Measurements from ENCODE around the gene GP2.

DNA sequence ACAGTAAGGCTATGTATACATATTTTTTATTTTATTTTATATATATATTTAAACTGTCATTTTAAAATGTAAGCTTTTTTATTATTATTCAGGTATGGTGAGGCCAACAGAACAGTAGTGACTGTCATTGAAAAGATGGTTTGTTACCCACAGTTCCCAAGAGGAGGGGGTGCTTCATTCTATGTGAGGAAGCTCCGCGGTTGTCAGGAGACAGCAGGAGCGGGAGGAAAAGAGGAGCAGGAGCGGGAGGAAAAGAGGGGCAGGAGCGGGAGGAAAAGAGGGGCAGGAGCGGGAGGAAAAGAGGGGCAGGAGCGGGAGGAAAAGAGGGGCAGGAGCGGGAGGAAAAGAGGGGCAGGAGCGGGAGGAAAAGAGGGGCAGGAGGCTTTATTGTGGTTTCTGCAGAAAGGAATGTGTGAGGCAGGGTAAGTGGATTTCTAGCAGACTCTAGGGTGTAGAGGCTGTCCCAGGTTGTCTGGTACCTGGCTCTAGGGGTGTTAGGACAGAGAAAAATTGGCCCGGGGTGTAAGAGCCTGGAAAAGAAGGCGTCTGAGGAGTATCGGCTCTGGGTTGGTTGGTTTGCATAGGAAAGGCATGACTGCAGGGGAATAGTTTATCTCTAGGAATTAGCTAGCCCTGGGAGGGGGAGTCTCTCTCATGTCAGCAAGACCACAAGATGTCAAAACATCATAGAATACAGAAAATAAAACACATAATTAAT is 64.0 kb downstream of the GP2 start:
- no peak for TF ChIP-seq TAF1 (conservative IDR thresholded peaks at IDR 0.05)
- TF ChIP-seq RXRA (IDR thresholded peaks at IDR 0.05): no peak
- TF ChIP-seq RAD21 (IDR thresholded peaks at IDR 0.05): no peak
- TF ChIP-seq, protein P1, sequence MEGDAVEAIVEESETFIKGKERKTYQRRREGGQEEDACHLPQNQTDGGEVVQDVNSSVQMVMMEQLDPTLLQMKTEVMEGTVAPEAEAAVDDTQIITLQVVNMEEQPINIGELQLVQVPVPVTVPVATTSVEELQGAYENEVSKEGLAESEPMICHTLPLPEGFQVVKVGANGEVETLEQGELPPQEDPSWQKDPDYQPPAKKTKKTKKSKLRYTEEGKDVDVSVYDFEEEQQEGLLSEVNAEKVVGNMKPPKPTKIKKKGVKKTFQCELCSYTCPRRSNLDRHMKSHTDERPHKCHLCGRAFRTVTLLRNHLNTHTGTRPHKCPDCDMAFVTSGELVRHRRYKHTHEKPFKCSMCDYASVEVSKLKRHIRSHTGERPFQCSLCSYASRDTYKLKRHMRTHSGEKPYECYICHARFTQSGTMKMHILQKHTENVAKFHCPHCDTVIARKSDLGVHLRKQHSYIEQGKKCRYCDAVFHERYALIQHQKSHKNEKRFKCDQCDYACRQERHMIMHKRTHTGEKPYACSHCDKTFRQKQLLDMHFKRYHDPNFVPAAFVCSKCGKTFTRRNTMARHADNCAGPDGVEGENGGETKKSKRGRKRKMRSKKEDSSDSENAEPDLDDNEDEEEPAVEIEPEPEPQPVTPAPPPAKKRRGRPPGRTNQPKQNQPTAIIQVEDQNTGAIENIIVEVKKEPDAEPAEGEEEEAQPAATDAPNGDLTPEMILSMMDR (IDR thresholded peaks at IDR 0.05; ENCODE audit: low read depth, low read length, missing input control): no peak
- no peak for TF ChIP-seq GABPA (IDR thresholded peaks at IDR 0.05 in 1 of 2, conservative IDR thresholded peaks at IDR 0.05 in 1 of 2)
- TF ChIP-seq YY1 (IDR thresholded peaks at IDR 0.05): no peak
- TF ChIP-seq, protein P2, sequence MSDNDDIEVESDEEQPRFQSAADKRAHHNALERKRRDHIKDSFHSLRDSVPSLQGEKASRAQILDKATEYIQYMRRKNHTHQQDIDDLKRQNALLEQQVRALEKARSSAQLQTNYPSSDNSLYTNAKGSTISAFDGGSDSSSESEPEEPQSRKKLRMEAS (IDR thresholded peaks at IDR 0.05): no peak
- TF ChIP-seq HNF4G (IDR thresholded peaks at IDR 0.05): no peak
- no peak for TF ChIP-seq EGR1 (IDR thresholded peaks at IDR 0.05; ENCODE audit: low read depth in 2 of 2)
- TF ChIP-seq, protein P3, sequence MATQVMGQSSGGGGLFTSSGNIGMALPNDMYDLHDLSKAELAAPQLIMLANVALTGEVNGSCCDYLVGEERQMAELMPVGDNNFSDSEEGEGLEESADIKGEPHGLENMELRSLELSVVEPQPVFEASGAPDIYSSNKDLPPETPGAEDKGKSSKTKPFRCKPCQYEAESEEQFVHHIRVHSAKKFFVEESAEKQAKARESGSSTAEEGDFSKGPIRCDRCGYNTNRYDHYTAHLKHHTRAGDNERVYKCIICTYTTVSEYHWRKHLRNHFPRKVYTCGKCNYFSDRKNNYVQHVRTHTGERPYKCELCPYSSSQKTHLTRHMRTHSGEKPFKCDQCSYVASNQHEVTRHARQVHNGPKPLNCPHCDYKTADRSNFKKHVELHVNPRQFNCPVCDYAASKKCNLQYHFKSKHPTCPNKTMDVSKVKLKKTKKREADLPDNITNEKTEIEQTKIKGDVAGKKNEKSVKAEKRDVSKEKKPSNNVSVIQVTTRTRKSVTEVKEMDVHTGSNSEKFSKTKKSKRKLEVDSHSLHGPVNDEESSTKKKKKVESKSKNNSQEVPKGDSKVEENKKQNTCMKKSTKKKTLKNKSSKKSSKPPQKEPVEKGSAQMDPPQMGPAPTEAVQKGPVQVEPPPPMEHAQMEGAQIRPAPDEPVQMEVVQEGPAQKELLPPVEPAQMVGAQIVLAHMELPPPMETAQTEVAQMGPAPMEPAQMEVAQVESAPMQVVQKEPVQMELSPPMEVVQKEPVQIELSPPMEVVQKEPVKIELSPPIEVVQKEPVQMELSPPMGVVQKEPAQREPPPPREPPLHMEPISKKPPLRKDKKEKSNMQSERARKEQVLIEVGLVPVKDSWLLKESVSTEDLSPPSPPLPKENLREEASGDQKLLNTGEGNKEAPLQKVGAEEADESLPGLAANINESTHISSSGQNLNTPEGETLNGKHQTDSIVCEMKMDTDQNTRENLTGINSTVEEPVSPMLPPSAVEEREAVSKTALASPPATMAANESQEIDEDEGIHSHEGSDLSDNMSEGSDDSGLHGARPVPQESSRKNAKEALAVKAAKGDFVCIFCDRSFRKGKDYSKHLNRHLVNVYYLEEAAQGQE (IDR thresholded peaks at IDR 0.05): no peak

Data from liver (tissue), 3 donors.